Stimulated activated CD4-positive, alpha-beta T cell treated with anti-CD3 and anti-CD28 coated beads, Interleukin-4, amount 100 ng/mL, for 1 hour (primary cell): ENCODE results near the gene YIPF2.

Source experiments
- DNase-seq: peaks from one replicate; pipeline ENCODE4 v3.0.0-alpha.2; 2020

Gene YIPF2

GRCh38 chr19:10936661-10937084 lies 8.2 kb upstream of the YIPF2 start:
- no peak for DNase-seq

- no peak for DNase-seq
Measured at GRCh38 chr19:10935371-10936059, 7.1 kb upstream of the YIPF2 start.

- DNase-seq: no peak
Measured at GRCh38 chr19:10929402-10929794, 959 bp upstream of the YIPF2 start.

GRCh38 chr19:10927730-10928562 lies 493 bp downstream of the YIPF2 start:
- DNase-seq: no peak

- no peak for DNase-seq
Measured at GRCh38 chr19:10924597-10924996, 3.8 kb downstream of the YIPF2 start.

GRCh38 chr19:10923260-10924112 lies 5.0 kb downstream of the YIPF2 start:
- no peak for DNase-seq

- DNase-seq: no peak
Measured at GRCh38 chr19:10922638-10923014, 5.8 kb downstream of the YIPF2 start.

- DNase-seq: no peak
Measured at GRCh38 chr19:10921910-10922637, 6.4 kb downstream of the YIPF2 start.

GRCh38 chr19:10921199-10921909 lies 7.1 kb downstream of the YIPF2 start:
- no peak for DNase-seq

- no peak for DNase-seq
Measured at GRCh38 chr19:10920781-10921180, 7.7 kb downstream of the YIPF2 start.

- no peak for DNase-seq
Measured at GRCh38 chr19:10920288-10920655, 8.2 kb downstream of the YIPF2 start.

- DNase-seq: no peak
Measured at GRCh38 chr19:10919352-10920287, 8.8 kb downstream of the YIPF2 start.

- no peak for DNase-seq
Measured at GRCh38 chr19:10918359-10918758, 10.1 kb downstream of the YIPF2 start.

GRCh38 chr19:10916602-10917001 lies 11.8 kb downstream of the YIPF2 start:
- DNase-seq: no peak

GRCh38 chr19:10915130-10916091 lies 13.0 kb downstream of the YIPF2 start:
- no peak for DNase-seq

- DNase-seq: no peak
Measured at GRCh38 chr19:10913716-10914340, 14.6 kb downstream of the YIPF2 start.

- no peak for DNase-seq
Measured at GRCh38 chr19:10912619-10913018, 15.8 kb downstream of the YIPF2 start.

GRCh38 chr19:10911579-10912363 lies 16.7 kb downstream of the YIPF2 start:
- DNase-seq: no peak
